ENCODE data around the gene DRC1.

DRC1 gene

GRCh38 chr2:26438926-26439325 is 37.2 kb downstream of the DRC1 start:
- no peak for TF ChIP-seq CTCF (IDR thresholded peaks at IDR 0.05)

- TF ChIP-seq CTCF (IDR thresholded peaks at IDR 0.05) = no peak
Measured at GRCh38 chr2:26442301-26442700, 40.6 kb downstream of the DRC1 start.

GRCh38 chr2:26442707-26443106 is 41.0 kb downstream of the DRC1 start:
- TF ChIP-seq CTCF (IDR thresholded peaks at IDR 0.05) = no peak

GRCh38 chr2:26444236-26444635 is 42.5 kb downstream of the DRC1 start:
- TF ChIP-seq CTCF (IDR thresholded peaks at IDR 0.05) = no peak

GRCh38 chr2:26448651-26449050 is 46.9 kb downstream of the DRC1 start:
- no peak for TF ChIP-seq CTCF (IDR thresholded peaks at IDR 0.05)

GRCh38 chr2:26449278-26450030 is 47.7 kb downstream of the DRC1 start:
- no peak for TF ChIP-seq CTCF (IDR thresholded peaks at IDR 0.05)

GRCh38 chr2:26450031-26450635 is 48.4 kb downstream of the DRC1 start:
- no peak for TF ChIP-seq CTCF (IDR thresholded peaks at IDR 0.05)

Data from LNCAP (cell line).